ENCODE results near the gene NCBP3. TPM values are rescaled to one million over a fixed set of nuclear protein-coding genes. Genes with fewer than 3 reads are reported as not detected.

NCBP3 gene
- total and polyA plus RNA-seq, 2 donors (not counting 3 experiments of a cell fraction or from before 2014, with no cell fraction given), result 18.2 to 51.1 TPM

DNA sequence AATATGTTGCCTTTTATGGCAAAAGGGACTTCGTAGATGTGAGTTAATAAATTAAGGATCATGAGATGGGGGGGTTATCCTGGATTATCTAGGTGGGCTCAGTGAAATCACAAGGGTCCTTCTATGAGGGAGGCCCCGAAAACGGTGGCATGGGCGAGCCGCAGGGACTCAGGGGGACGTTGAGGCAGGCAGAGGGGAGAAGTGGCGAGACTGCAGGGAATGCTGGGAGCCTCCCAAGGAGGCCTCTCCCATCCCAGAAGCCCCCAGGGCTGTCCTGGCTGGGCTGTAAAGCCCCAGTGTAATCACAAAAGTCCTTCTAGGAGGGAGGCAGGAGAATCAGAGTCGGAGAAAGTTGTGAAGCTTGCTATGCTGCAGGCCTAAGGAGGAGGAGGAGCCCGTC is 80.1 kb downstream of the NCBP3 start:
- FAIRE-seq, result no peak
- dilution Hi-C loops (cut with MboI; ENCODE audit: extremely low pct_ligation_motif_present, low sequenced_read_pairs) (no loop called here), intact Hi-C loops (cut with micrococcal nuclease) (no loop called here)
- no peaks in the 10 kb centered on the region for H3K9me3 ChIP-seq (replicated peaks; ENCODE audit: control insufficient read depth, insufficient read depth, low read length)
- no peak for TF ChIP-seq POLR2AphosphoS5 (IDR thresholded peaks at IDR 0.05; ENCODE audit: insufficient read depth, low read depth, low read length)
- no peak for TF ChIP-seq EZH2 (IDR thresholded peaks at IDR 0.05; ENCODE audit: borderline replicate concordance, low read depth, low read length, severe bottlenecking)
- TF ChIP-seq, protein P1, sequence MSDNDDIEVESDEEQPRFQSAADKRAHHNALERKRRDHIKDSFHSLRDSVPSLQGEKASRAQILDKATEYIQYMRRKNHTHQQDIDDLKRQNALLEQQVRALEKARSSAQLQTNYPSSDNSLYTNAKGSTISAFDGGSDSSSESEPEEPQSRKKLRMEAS (IDR thresholded peaks at IDR 0.05; ENCODE audit: insufficient read depth, insufficient read length), result no peak
- H4K20me1 ChIP-seq (replicated peaks; ENCODE audit: control insufficient read depth, extremely low read depth, insufficient read depth, low read length), result no peaks in the 10 kb centered on the region
- H3K4me2 ChIP-seq (ENCODE audit: insufficient read depth, low read length), result no peak overlapping the region
- no peaks in the 10 kb centered on the region for H3K9me1 ChIP-seq (replicated peaks; ENCODE audit: control insufficient read depth, extremely low read depth, insufficient read depth, low read length)
- H3K36me3 ChIP-seq (ENCODE audit: control insufficient read depth in 2 of 2, extremely low read depth in 1 of 2, insufficient read depth in 2 of 2, low read length in 2 of 2), result no peaks in the 10 kb centered on the region
- no peaks in the 10 kb centered on the region for H3K27me3 ChIP-seq (ENCODE audit: control insufficient read depth in 2 of 2, insufficient read depth in 2 of 2, low read length in 2 of 2)
- no peak overlapping the region for H3K27ac ChIP-seq (ENCODE audit: insufficient read depth, low read depth, low read length)
- no peaks in the 10 kb centered on the region for H3K79me2 ChIP-seq (ENCODE audit: control insufficient read depth, insufficient read depth, low read length)
- ChIA-PET POLR2A (no interaction called here), CTCF (interaction anchor here (1.4 kb wide), 1 partner anchor 28 kb away, joined by 4 read pairs; no protein-coding TSS in a partner anchor)
- H3K9ac ChIP-seq (replicated peaks; ENCODE audit: extremely low read depth, insufficient read depth, low read length), result no peak overlapping the region
- H3K4me3 ChIP-seq (replicated peaks in 1 of 3; ENCODE audit: insufficient read depth in 1 of 3, low read depth in 1 of 3, low read length in 3 of 3), result no peak overlapping the region
- DNase-seq (ENCODE audit: low read depth, low spot score), result no peak
- peaks cover 2% of the 10 kb centered on the region for H3K4me1 ChIP-seq (ENCODE audit: control insufficient read depth, extremely low read depth, insufficient read depth, low read length)
- no TSS peak for BruUV-seq (replicated peaks)
- H2AFZ ChIP-seq (ENCODE audit: low read depth, low read length), result no peak overlapping the region

DNA sequence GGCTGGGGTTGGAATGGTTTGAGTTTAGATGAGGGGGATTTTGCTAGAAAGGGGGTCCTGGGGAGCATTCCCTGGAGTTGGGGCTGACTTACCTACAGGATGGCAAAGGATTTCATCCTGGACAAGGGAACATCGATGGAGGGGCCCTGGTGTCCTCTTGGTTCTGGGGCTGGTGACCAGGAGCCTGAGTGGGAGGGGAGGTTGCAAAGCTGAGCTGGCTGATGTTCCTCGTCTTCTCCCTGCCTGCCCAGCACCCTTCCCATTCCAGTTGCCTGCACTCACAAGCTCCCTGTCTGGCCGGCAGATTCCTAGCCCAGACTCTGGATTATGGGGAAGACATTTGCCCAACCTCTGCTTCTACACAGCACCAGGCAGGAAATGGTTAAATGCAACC is 82.3 kb downstream of the NCBP3 start:
- H3K9me3 ChIP-seq (replicated peaks; ENCODE audit: control insufficient read depth, insufficient read depth, low read length), result no peaks in the 10 kb centered on the region
- DNase-seq (ENCODE audit: low read depth, low spot score), result no peak
- POLR2A ChIA-PET, result no interaction called here
- H3K36me3 ChIP-seq (ENCODE audit: control insufficient read depth in 2 of 2, extremely low read depth in 1 of 2, insufficient read depth in 2 of 2, low read length in 2 of 2), result no peaks in the 10 kb centered on the region
- no peak for FAIRE-seq
- BruUV-seq (replicated peaks), result no TSS peak
- dilution Hi-C loops (cut with MboI; ENCODE audit: extremely low pct_ligation_motif_present, low sequenced_read_pairs), result no loop called here
- H3K4me1 ChIP-seq (ENCODE audit: control insufficient read depth, extremely low read depth, insufficient read depth, low read length), result peaks cover 2% of the 10 kb centered on the region
- H3K4me2 ChIP-seq (ENCODE audit: insufficient read depth, low read length), result no peak overlapping the region
- TF ChIP-seq, protein P1 (IDR thresholded peaks at IDR 0.05; ENCODE audit: insufficient read depth, insufficient read length), result no peak
- TF ChIP-seq, protein P2, sequence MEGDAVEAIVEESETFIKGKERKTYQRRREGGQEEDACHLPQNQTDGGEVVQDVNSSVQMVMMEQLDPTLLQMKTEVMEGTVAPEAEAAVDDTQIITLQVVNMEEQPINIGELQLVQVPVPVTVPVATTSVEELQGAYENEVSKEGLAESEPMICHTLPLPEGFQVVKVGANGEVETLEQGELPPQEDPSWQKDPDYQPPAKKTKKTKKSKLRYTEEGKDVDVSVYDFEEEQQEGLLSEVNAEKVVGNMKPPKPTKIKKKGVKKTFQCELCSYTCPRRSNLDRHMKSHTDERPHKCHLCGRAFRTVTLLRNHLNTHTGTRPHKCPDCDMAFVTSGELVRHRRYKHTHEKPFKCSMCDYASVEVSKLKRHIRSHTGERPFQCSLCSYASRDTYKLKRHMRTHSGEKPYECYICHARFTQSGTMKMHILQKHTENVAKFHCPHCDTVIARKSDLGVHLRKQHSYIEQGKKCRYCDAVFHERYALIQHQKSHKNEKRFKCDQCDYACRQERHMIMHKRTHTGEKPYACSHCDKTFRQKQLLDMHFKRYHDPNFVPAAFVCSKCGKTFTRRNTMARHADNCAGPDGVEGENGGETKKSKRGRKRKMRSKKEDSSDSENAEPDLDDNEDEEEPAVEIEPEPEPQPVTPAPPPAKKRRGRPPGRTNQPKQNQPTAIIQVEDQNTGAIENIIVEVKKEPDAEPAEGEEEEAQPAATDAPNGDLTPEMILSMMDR (IDR thresholded peaks at IDR 0.05; ENCODE audit: extremely low read depth in 1 of 2, insufficient read depth in 1 of 2, low read depth in 1 of 2, low read length in 2 of 2), result no peak
- no peak for TF ChIP-seq POLR2AphosphoS5 (IDR thresholded peaks at IDR 0.05; ENCODE audit: insufficient read depth, low read depth, low read length)
- no peak for TF ChIP-seq EZH2 (IDR thresholded peaks at IDR 0.05; ENCODE audit: borderline replicate concordance, low read depth, low read length, severe bottlenecking)
- TF ChIP-seq POLR2A (IDR thresholded peaks at IDR 0.05; ENCODE audit: low read depth, low read length), result no peak
- TF ChIP-seq MYC (IDR thresholded peaks at IDR 0.05; ENCODE audit: low read depth, low read length), result no peak
- TF ChIP-seq GATA2 (IDR thresholded peaks at IDR 0.05; ENCODE audit: insufficient read depth, insufficient read length, low read depth, low read length), result no peak
- TF ChIP-seq JUN (IDR thresholded peaks at IDR 0.05; ENCODE audit: borderline replicate concordance, insufficient read depth, insufficient read length, low read depth), result no peak
- TF ChIP-seq FOS (IDR thresholded peaks at IDR 0.05; ENCODE audit: borderline replicate concordance, insufficient read depth, low read length), result no peak
- H2AFZ ChIP-seq (ENCODE audit: low read depth, low read length), result no peak overlapping the region
- CTCF ChIA-PET, result interaction anchor here (2.0 kb wide), 1 partner anchor 26 kb away, joined by 7 read pairs; no protein-coding TSS in a partner anchor
- no peak overlapping the region for H3K27ac ChIP-seq (ENCODE audit: insufficient read depth, low read depth, low read length)
- H3K9ac ChIP-seq (replicated peaks; ENCODE audit: extremely low read depth, insufficient read depth, low read length), result no peak overlapping the region
- intact Hi-C loops (cut with micrococcal nuclease), result no loop called here
- no peaks in the 10 kb centered on the region for H3K79me2 ChIP-seq (ENCODE audit: control insufficient read depth, insufficient read depth, low read length)
- no peaks in the 10 kb centered on the region for H3K27me3 ChIP-seq (ENCODE audit: control insufficient read depth in 2 of 2, insufficient read depth in 2 of 2, low read length in 2 of 2)
- H4K20me1 ChIP-seq (replicated peaks; ENCODE audit: control insufficient read depth, extremely low read depth, insufficient read depth, low read length), result no peaks in the 10 kb centered on the region
- no peaks in the 10 kb centered on the region for H3K9me1 ChIP-seq (replicated peaks; ENCODE audit: control insufficient read depth, extremely low read depth, insufficient read depth, low read length)
- H3K4me3 ChIP-seq (replicated peaks in 1 of 3; ENCODE audit: insufficient read depth in 1 of 3, low read depth in 1 of 3, low read length in 3 of 3), result no peak overlapping the region

All from endothelial cell of umbilical vein (primary cell).